HepG2 (cell line): ENCODE results near the gene FHIT. TPM values are rescaled to one million over a fixed set of nuclear protein-coding genes. Genes with fewer than 3 reads are reported as not detected.
A peak's percentile ranks its signal among the peaks of the same experiment; 100 is the strongest.

ENCODE experiments used
- BATF2 ChIP-seq: sonication (generic); formaldehyde crosslinking; IDR thresholded peaks from 2 replicates; pipeline ENCODE4 v1.8.0; 2022; ENCODE audit warnings: mild to moderate bottlenecking, missing genetic modification reagents, moderate library complexity
- CBX2 ChIP-seq, 2 experiments: fragments of 200-600 bp in 1 of 2; sonication (generic); formaldehyde crosslinking in 1 of 2; IDR thresholded peaks; 2 replicates each; pipeline versions ENCODE4 v1.7.0 to v1.8.1; 2018 to 2022; ENCODE audit warnings: low read depth in 2 of 2, low read length in 1 of 2, mild to moderate bottlenecking in 1 of 2, missing genetic modification reagents in 1 of 2
- FOXK2 ChIP-seq: fragments of 450-650 bp; IDR thresholded peaks from 2 replicates; pipeline ENCODE4 v1.6.1; 2016
- HHEX ChIP-seq: IDR thresholded peaks from 2 replicates; pipeline ENCODE4 v1.6.1; 2016; ENCODE audit warnings: control low read depth
- IRF2 ChIP-seq: IDR thresholded peaks from 2 replicates; pipeline ENCODE4 v1.6.1; 2018; ENCODE audit warnings: missing genetic modification reagents, missing compliant biosample characterization
- KAT2B ChIP-seq: fragments of 150-350 bp; IDR thresholded peaks from 2 replicates; pipeline ENCODE4 v1.6.1; 2014; ENCODE audit warnings: low read depth, low read length, borderline replicate concordance
- KDM3A ChIP-seq: IDR thresholded peaks from 2 replicates; pipeline ENCODE4 v1.6.1; 2018; ENCODE audit warnings: low read depth, missing compliant biosample characterization
- KLF11 ChIP-seq: IDR thresholded peaks from 2 replicates; pipeline ENCODE4 v1.6.1; 2016; ENCODE audit warnings: missing compliant biosample characterization
- MATR3 ChIP-seq: sonication (generic); formaldehyde crosslinking; IDR thresholded peaks from 2 replicates; pipeline ENCODE4 v1.4.0; 2020; ENCODE audit warnings: missing genetic modification reagents
- MXD1 ChIP-seq: sonication (generic); formaldehyde crosslinking; IDR thresholded peaks from 2 replicates; pipeline ENCODE4 v1.4.0; 2020; ENCODE audit warnings: mild to moderate bottlenecking, missing genetic modification reagents
- NR0B2 ChIP-seq: sonication (generic); formaldehyde crosslinking; IDR thresholded peaks from 2 replicates; pipeline ENCODE4 v1.4.0; 2020; ENCODE audit warnings: mild to moderate bottlenecking, missing genetic modification reagents
- ONECUT2 ChIP-seq: sonication (generic); formaldehyde crosslinking; IDR thresholded peaks from 2 replicates; pipeline ENCODE4 v1.4.0; 2020; ENCODE audit warnings: missing genetic modification reagents
- TRIM22 ChIP-seq: fragments of 450-650 bp; IDR thresholded peaks from 2 replicates; pipeline ENCODE4 v1.6.1; 2017
- USF2 ChIP-seq, 2 experiments: sonication (generic) in 1 of 2; formaldehyde crosslinking in 1 of 2; IDR thresholded peaks; 2 replicates each; pipeline versions ENCODE4 v1.5.1 to v1.6.1; 2011 to 2020; ENCODE audit warnings: borderline replicate concordance in 1 of 2, low read depth in 1 of 2, low read length in 1 of 2, mild to moderate bottlenecking in 1 of 2, missing genetic modification reagents in 1 of 2, moderate library complexity in 1 of 2
- ZBTB7A ChIP-seq: sonication (generic); formaldehyde crosslinking; IDR thresholded peaks from 2 replicates; pipeline ENCODE4 v1.8.0; 2022; ENCODE audit warnings: mild to moderate bottlenecking, missing genetic modification reagents
- ZC3H4 ChIP-seq: sonication (generic); formaldehyde crosslinking; IDR thresholded peaks from 2 replicates; pipeline ENCODE4 v1.4.0; 2020; ENCODE audit warnings: missing genetic modification reagents, borderline replicate concordance
- ZNF121 ChIP-seq: sonication (generic); formaldehyde crosslinking; IDR thresholded peaks from 2 replicates; pipeline ENCODE4 v1.5.0; 2020; ENCODE audit warnings: mild to moderate bottlenecking, missing genetic modification reagents
- ZNF205 ChIP-seq: IDR thresholded peaks from 2 replicates; pipeline ENCODE4 v1.6.1; 2018; ENCODE audit warnings: missing biosample characterization, missing genetic modification reagents
- ZNF251 ChIP-seq: sonication (generic); formaldehyde crosslinking; IDR thresholded peaks from 2 replicates; pipeline ENCODE4 v1.9.0; 2021; ENCODE audit warnings: mild to moderate bottlenecking, missing genetic modification reagents
- ZNF296 ChIP-seq: sonication (generic); formaldehyde crosslinking; conservative IDR thresholded peaks from 2 replicates; pipeline ENCODE4 v1.5.0; 2020; ENCODE audit warnings: mild to moderate bottlenecking, missing genetic modification reagents
- ZNF34 ChIP-seq: sonication (generic); formaldehyde crosslinking; IDR thresholded peaks from 2 replicates; pipeline ENCODE4 v1.4.0; 2020; ENCODE audit warnings: mild to moderate bottlenecking, missing genetic modification reagents, borderline replicate concordance
- ZNF704 ChIP-seq: sonication (generic); formaldehyde crosslinking; IDR thresholded peaks from 2 replicates; pipeline ENCODE4 v1.8.1; 2023; ENCODE audit warnings: mild to moderate bottlenecking, inconsistent platforms, moderate library complexity, missing genetic modification reagents, borderline replicate concordance
- ZNF788 ChIP-seq: sonication (generic); formaldehyde crosslinking; IDR thresholded peaks from 2 replicates; pipeline ENCODE4 v1.5.0; 2020; ENCODE audit warnings: mild to moderate bottlenecking, missing genetic modification reagents, borderline replicate concordance
- ZNF883 ChIP-seq: sonication (generic); formaldehyde crosslinking; IDR thresholded peaks from 2 replicates; pipeline ENCODE4 v1.5.1; 2020; ENCODE audit warnings: mild to moderate bottlenecking, missing genetic modification reagents; ENCODE audit errors: not compliant biosample characterization
- polyA plus RNA-seq, 8 experiments: library from polyadenylated mRNA; depleted of rRNA in 3 of 8; stranded (reverse) in 7 of 8; unstranded in 1 of 8; fragments of >200 nt; fragmentation: Illumina TruSeq in 4 of 8; extraction: Trizol in 4 of 8; gene quantifications; 2 replicates each; pipeline versions ENCODE4 v1.2.1 to v1.2.3, GENCODE V29; 2011 to 2016; ENCODE audit warnings: low read depth in 4 of 8, missing spikeins in 1 of 8, mixed read lengths in 1 of 8; ENCODE audit not compliant: insufficient read depth in 1 of 8
- total RNA-seq, 5 experiments: library from RNA; depleted of rRNA; stranded (reverse); fragments of >200 nt; fragmentation: Illumina TruSeq; extraction: Trizol; gene quantifications; 2 replicates each; pipeline ENCODE4 v1.2.3, GENCODE V29; 2016; ENCODE audit warnings: low read depth in 1 of 5

FHIT gene
- total and polyA plus RNA-seq, 2 of the 13 experiments (the other 11 are each of a cell fraction or from before 2014, with no cell fraction given): 4.0 to 4.6 TPM

- TF ChIP-seq ZNF704 (CRISPR knock-in tag) (no peak), ZNF296 (CRISPR knock-in tag) (no peak), FOXK2 (no peak), NR0B2 (CRISPR knock-in tag) (no peak), ZBTB7A (CRISPR knock-in tag) (no peak), ONECUT2 (CRISPR knock-in tag) (peak; percentile 96), ZNF251 (CRISPR knock-in tag) (no peak), TRIM22 (no peak), ZC3H4 (no peak), ZNF121 (CRISPR knock-in tag) (no peak), KAT2B (peak; percentile 63; the same call in 1 of the 2 replicates), MATR3 (CRISPR knock-in tag) (no peak), KDM3A (CRISPR knock-in tag) (no peak), MXD1 (CRISPR knock-in tag) (no peak), ZNF883 (CRISPR knock-in tag) (no peak), ZNF34 (CRISPR knock-in tag) (0 out of 2 replicates have a peak, but pooled peaks have one; percentile 38), BATF2 (CRISPR knock-in tag) (no peak), USF2 (IDR thresholded peaks at IDR 0.05; ENCODE audit: low read depth, low read length) (no peak), USF2 (CRISPR knock-in tag; IDR thresholded peaks at IDR 0.05; ENCODE audit: borderline replicate concordance) (no peak), ZNF788 (CRISPR knock-in tag) (no peak), IRF2 (CRISPR knock-in tag) (peak; percentile 63; the same call in 1 of the 2 replicates), CBX2 (IDR thresholded peaks at IDR 0.05; ENCODE audit: low read depth, low read length) (no peak), CBX2 (CRISPR knock-in tag; IDR thresholded peaks at IDR 0.05; ENCODE audit: low read depth) (0 out of 2 replicates have a peak, but pooled peaks have one; percentile 36), ZNF205 (no peak; the same call in 1 of the 2 replicates), HHEX (peak; percentile 94), KLF11 (CRISPR knock-in tag) (no peak)
These were observed 1452.7 kb downstream of the FHIT start (continued) for GRCh38 chr3:59798372-59799086.
